Thoracic aorta (tissue), 2 donors: Measurements from ENCODE around the gene RIN1. TPM values are rescaled to one million over a fixed set of nuclear protein-coding genes. Genes with fewer than 3 reads are reported as not detected.
A peak's percentile ranks its signal among the peaks of the same experiment; 100 is the strongest.

Experiments
- ATAC-seq: fragments of 150-250 bp; one replicate; pipeline ENCODE4 v1.8.0; 2017; ENCODE audit warnings: low read depth; ENCODE audit not compliant: insufficient number of reproducible peaks, low FRiP score
- DNase-seq: peaks from one replicate; pipeline ENCODE4 v3.0.0-alpha.2; 2020; ENCODE audit warnings: low spot score
- H3K27ac ChIP-seq, 2 donors: fragments of 200-600 bp; sonication (generic); 1 replicate in 1 of 2; 2 replicates in 1 of 2; pipeline ENCODE4 v1.5.1; 2016; ENCODE audit warnings: mild to moderate bottlenecking in 2 of 2, moderate library complexity in 2 of 2
- H3K27me3 ChIP-seq: fragments of 200-600 bp; sonication (generic); replicated peaks from 2 replicates; pipeline ENCODE4 v1.6.0; 2016; ENCODE audit warnings: mild to moderate bottlenecking; ENCODE audit not compliant: insufficient read depth
- H3K36me3 ChIP-seq: fragments of 200-600 bp; sonication (generic); one replicate; pipeline ENCODE4 v1.5.1; 2016
- H3K4me1 ChIP-seq, 2 donors: fragments of 200-600 bp; sonication (generic); 1 replicate in 1 of 2; 2 replicates in 1 of 2; pipeline versions ENCODE4 v1.5.1 to v1.6.0; 2016; ENCODE audit warnings: low read depth in 2 of 2, mild to moderate bottlenecking in 1 of 2; ENCODE audit not compliant: control insufficient read depth in 1 of 2
- H3K4me3 ChIP-seq: fragments of 200-600 bp; sonication (generic); 2 replicates; pipeline ENCODE4 v1.5.1; 2016; ENCODE audit warnings: mild to moderate bottlenecking
- H3K9me3 ChIP-seq: fragments of 200-600 bp; sonication (generic); 2 replicates; pipeline ENCODE4 v1.5.1; 2016
- CTCF ChIP-seq: fragments of 200-600 bp; sonication (generic); IDR thresholded peaks from one replicate; pipeline ENCODE4 v1.5.1; 2019; ENCODE audit warnings: antibody characterized with exemption
- total RNA-seq, 2 donors: library from RNA; depleted of rRNA; stranded (reverse); fragments of >200 nt; gene quantifications; one replicate each; pipeline versions ENCODE4 v1.1.0 to v1.2.3, GENCODE V29; 2016

The RIN1 gene
- total RNA-seq, 2 donors from 2014 or later = 7.7 to 7.8 TPM

GRCh38 chr11:66349084-66349386, 12.8 kb upstream of the RIN1 start:
- Histone ChIP-seq H3K4me3 (no peak overlapping the region), H3K36me3 (no peaks in the 10 kb centered on the region), H3K9me3 (no peaks in the 10 kb centered on the region), H3K4me1 (peaks cover 18 to 30% of the 10 kb centered on the region in 2 donors), H3K27ac (no peak overlapping the region), H3K27me3 (no peaks in the 10 kb centered on the region)
- DNase-seq (no peak), ATAC-seq (no peak)
- TF ChIP-seq CTCF = no peak

GRCh38 chr11:66347425-66348276, 11.4 kb upstream of the RIN1 start, which contains the start of gene B4GAT1:
Gene B4GAT1 (minus strand): TSS chr11:66347629. CDS start chr11:66347545, 84 bp downstream.
- no peaks in the 10 kb centered on the region for H3K9me3 ChIP-seq
- peak within 1 kb of the TSS; percentile 94 for H3K4me3 ChIP-seq
- peak within 1 kb of the TSS; percentile 84 to 87 for H3K27ac ChIP-seq
- TF ChIP-seq CTCF = no peak
- no peaks in the 10 kb centered on the region for H3K27me3 ChIP-seq
- peaks cover 25 to 41% of the 10 kb centered on the region in 2 donors for H3K4me1 ChIP-seq
- no peaks in the 10 kb centered on the region for H3K36me3 ChIP-seq
- ATAC-seq = peak; percentile 72
- peak; percentile 64 for DNase-seq

DNA sequence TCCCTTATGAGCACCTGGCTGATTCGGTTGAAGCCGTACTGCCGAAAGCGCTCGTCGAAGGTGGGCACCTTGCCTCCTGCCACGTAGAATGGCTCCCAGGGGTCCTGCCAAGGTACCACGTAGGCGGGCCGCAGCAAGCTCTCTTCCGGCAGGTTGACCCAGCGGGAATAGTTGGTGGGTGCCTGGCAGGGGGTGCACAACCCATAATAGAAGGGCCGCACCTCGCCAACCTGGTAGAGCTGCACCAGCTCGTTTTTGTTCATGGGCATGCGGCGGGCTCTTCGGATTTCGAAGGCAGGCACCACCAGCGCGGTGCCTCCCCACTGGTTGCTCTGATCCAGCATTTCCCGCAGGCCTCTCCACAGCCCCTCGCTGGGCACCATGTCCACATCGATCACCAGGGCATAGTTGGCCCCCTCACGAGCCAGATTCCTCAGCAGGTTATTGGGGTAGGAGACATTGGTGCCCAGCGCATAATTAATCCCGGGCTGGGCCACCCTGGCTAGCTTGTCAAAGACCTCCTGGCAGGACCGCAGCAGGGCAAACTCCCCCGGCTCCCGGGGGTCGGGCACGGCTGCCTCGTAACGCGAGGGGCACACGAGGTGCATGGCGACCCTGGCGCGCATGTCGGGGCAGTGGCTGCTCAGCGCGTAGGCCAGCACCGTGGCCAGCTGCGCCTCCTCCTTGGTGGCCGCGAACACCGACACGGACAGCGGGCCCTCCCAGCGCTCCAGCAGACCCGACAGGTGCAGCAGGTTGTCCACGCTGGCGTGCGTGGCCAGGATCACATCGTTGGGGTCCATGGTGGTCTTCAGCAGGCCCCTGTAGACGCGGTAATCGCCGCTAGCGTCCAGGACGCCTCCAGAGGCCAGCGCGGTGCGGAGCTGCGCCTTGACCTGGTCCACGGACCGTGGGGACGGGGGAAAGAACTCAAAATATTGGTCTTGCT, 10.5 kb upstream of the RIN1 start:
- DNase-seq (no peak), ATAC-seq (no peak)
- peak overlapping the region; percentile 84 for H3K27ac ChIP-seq
- no peak for TF ChIP-seq CTCF
- peak overlapping the region; percentile 94 for H3K4me3 ChIP-seq
- peaks cover 25 to 41% of the 10 kb centered on the region in 2 donors for H3K4me1 ChIP-seq
- H3K27me3 ChIP-seq = no peaks in the 10 kb centered on the region
- no peaks in the 10 kb centered on the region for H3K9me3 ChIP-seq
- peaks cover under 1% of the 10 kb centered on the region for H3K36me3 ChIP-seq

DNA sequence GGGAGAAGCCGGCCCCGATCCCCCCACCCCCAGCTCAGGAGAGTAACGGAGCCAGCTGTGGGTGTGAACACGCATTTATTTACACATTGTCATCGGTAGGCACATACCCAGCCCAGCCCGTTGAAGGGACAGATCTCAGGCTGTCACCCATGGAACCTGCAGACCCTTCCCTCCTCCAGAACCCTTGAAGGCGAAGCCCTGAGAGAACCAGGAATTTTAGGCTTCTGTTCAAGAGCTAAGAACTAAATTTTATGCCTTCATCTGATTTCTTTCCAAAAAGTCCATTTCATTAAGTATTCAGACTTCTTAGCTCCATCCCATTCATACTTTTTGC, 9.0 kb upstream of the RIN1 start:
- no peak for ATAC-seq

More for the DNA sequence above, 9.0 kb upstream of the RIN1 start:
- H3K27me3 ChIP-seq = no peaks in the 10 kb centered on the region
- H3K36me3 ChIP-seq = peaks cover 14% of the 10 kb centered on the region
- no peak for TF ChIP-seq CTCF
- peak overlapping the region; percentile 79 to 84 for H3K27ac ChIP-seq
- DNase-seq = no peak
- H3K4me1 ChIP-seq = peaks cover 25 to 41% of the 10 kb centered on the region in 2 donors
- H3K4me3 ChIP-seq = peak overlapping the region; percentile 91
- no peaks in the 10 kb centered on the region for H3K9me3 ChIP-seq
